ENCODE measurements around the gene TAGLN. TPM values are rescaled to one million over a fixed set of nuclear protein-coding genes. Genes with fewer than 3 reads are reported as not detected.

TAGLN gene
- total RNA-seq, 1 experiment from 2014 or later: 71.5 TPM

GRCh38 chr11:117218133-117218915 lies 19.2 kb downstream of the TAGLN start:
- no peak overlapping the region for H3K4me3 Mint-ChIP-seq
- DNase-seq (ENCODE audit: low spot score): no peak
- H3K27me3 Mint-ChIP-seq (ENCODE audit: low read depth): no peaks in the 10 kb centered on the region
- H3K4me1 Mint-ChIP-seq: peaks cover 3% of the 10 kb centered on the region; the same call in 1 of the 2 replicates
- TF ChIP-seq, protein P1, sequence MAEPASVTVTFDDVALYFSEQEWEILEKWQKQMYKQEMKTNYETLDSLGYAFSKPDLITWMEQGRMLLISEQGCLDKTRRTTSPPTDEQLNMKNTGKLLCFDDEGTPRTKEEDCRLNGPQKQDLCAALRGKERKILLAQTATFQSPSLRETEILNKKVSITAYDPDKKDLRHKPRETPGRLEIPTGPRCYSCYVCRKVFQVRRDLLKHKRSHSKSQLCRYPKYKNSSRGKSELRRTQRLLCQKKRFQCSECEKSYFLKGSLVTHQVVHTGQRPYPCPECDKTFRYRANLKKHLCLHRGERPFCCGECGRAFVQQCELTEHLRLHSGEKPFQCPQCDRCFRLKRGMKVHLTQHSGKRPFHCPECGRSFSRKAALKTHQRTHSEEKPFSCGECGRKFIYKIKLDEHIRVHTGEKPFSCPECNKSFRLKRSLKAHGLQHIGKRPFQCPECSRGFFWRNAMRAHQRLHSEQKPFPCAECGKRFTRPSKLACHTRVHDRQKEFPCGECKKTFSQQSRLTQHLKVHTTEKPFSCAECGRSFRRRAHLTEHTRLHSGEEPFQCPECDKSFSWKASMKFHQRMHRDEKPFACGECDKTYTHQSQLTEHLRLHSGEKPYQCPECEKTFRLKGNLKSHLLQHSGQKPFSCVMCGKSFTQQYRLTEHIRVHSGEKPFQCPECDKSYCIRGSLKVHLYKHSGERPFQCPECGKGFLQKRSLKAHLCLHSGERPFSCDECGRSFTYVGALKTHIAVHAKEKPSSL (CRISPR knock-in tag; conservative IDR thresholded peaks at IDR 0.05): no peak
- TF ChIP-seq, protein P2, sequence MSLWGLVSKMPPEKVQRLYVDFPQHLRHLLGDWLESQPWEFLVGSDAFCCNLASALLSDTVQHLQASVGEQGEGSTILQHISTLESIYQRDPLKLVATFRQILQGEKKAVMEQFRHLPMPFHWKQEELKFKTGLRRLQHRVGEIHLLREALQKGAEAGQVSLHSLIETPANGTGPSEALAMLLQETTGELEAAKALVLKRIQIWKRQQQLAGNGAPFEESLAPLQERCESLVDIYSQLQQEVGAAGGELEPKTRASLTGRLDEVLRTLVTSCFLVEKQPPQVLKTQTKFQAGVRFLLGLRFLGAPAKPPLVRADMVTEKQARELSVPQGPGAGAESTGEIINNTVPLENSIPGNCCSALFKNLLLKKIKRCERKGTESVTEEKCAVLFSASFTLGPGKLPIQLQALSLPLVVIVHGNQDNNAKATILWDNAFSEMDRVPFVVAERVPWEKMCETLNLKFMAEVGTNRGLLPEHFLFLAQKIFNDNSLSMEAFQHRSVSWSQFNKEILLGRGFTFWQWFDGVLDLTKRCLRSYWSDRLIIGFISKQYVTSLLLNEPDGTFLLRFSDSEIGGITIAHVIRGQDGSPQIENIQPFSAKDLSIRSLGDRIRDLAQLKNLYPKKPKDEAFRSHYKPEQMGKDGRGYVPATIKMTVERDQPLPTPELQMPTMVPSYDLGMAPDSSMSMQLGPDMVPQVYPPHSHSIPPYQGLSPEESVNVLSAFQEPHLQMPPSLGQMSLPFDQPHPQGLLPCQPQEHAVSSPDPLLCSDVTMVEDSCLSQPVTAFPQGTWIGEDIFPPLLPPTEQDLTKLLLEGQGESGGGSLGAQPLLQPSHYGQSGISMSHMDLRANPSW (CRISPR knock-in tag; conservative IDR thresholded peaks at IDR 0.05; ENCODE audit: low read depth): no peak
- no peak for TF ChIP-seq GTF2I (CRISPR knock-in tag; conservative IDR thresholded peaks at IDR 0.05)
- TF ChIP-seq, protein P3, sequence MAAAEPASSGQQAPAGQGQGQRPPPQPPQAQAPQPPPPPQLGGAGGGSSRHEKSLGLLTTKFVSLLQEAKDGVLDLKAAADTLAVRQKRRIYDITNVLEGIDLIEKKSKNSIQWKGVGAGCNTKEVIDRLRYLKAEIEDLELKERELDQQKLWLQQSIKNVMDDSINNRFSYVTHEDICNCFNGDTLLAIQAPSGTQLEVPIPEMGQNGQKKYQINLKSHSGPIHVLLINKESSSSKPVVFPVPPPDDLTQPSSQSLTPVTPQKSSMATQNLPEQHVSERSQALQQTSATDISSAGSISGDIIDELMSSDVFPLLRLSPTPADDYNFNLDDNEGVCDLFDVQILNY (CRISPR knock-in tag; IDR thresholded peaks at IDR 0.05): no peak
- TF ChIP-seq ZNF396 (CRISPR knock-in tag; IDR thresholded peaks at IDR 0.05; ENCODE audit: borderline replicate concordance): no peak
- no peak for TF ChIP-seq TEAD4 (CRISPR knock-in tag; IDR thresholded peaks at IDR 0.05)
- TF ChIP-seq RORB (CRISPR knock-in tag; IDR thresholded peaks at IDR 0.05): no peak
- TF ChIP-seq MXD4 (CRISPR knock-in tag; IDR thresholded peaks at IDR 0.05; ENCODE audit: borderline replicate concordance): no peak
- no peak for TF ChIP-seq ZMAT4 (CRISPR knock-in tag; IDR thresholded peaks at IDR 0.05)
- no peak for TF ChIP-seq NR1H2 (CRISPR knock-in tag; IDR thresholded peaks at IDR 0.05)
- H3K36me3 Mint-ChIP-seq: peaks cover 14% of the 10 kb centered on the region
- ChIA-PET POLR2A (no interaction called here), CTCF (no interaction called here)
- no peaks in the 10 kb centered on the region for H3K9me3 Mint-ChIP-seq
- ATAC-seq: no peak
- no peak overlapping the region for H3K27ac Mint-ChIP-seq

DNA sequence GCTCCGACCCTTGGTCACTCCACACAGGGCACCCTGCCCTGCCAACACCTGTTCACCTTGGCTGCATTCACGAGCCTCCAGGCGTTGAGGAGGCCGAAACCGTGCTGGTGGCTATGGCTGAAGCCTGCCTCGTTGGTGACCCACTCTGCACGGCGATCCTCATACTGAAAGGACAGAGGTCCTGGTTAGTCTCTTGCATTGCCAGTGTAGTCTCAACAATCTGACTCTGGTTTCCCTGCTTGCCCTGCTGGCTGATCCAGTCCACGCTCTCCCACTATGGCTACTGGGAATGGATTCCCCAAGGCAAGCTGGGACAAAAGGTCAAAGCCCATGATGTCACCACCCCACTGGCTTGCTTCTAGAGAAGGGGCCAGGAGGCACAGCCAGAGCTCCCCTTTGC lies 19.8 kb downstream of the TAGLN start:
- Mint-ChIP-seq H3K27me3 (ENCODE audit: low read depth) (no peaks in the 10 kb centered on the region), H3K27ac (no peak overlapping the region), H3K9me3 (no peaks in the 10 kb centered on the region), H3K36me3 (peaks cover 14% of the 10 kb centered on the region), H3K4me3 (no peak overlapping the region), H3K4me1 (peaks cover 3% of the 10 kb centered on the region; the same call in 1 of the 2 replicates)
- CTCF ChIA-PET: no interaction called here
- POLR2A ChIA-PET: no interaction called here
- ATAC-seq: no peak
- DNase-seq (ENCODE audit: low spot score): no peak
- TF ChIP-seq, protein P4, sequence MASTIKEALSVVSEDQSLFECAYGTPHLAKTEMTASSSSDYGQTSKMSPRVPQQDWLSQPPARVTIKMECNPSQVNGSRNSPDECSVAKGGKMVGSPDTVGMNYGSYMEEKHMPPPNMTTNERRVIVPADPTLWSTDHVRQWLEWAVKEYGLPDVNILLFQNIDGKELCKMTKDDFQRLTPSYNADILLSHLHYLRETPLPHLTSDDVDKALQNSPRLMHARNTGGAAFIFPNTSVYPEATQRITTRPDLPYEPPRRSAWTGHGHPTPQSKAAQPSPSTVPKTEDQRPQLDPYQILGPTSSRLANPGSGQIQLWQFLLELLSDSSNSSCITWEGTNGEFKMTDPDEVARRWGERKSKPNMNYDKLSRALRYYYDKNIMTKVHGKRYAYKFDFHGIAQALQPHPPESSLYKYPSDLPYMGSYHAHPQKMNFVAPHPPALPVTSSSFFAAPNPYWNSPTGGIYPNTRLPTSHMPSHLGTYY (CRISPR knock-in tag; IDR thresholded peaks at IDR 0.05): no peak
- TF ChIP-seq, protein P5, sequence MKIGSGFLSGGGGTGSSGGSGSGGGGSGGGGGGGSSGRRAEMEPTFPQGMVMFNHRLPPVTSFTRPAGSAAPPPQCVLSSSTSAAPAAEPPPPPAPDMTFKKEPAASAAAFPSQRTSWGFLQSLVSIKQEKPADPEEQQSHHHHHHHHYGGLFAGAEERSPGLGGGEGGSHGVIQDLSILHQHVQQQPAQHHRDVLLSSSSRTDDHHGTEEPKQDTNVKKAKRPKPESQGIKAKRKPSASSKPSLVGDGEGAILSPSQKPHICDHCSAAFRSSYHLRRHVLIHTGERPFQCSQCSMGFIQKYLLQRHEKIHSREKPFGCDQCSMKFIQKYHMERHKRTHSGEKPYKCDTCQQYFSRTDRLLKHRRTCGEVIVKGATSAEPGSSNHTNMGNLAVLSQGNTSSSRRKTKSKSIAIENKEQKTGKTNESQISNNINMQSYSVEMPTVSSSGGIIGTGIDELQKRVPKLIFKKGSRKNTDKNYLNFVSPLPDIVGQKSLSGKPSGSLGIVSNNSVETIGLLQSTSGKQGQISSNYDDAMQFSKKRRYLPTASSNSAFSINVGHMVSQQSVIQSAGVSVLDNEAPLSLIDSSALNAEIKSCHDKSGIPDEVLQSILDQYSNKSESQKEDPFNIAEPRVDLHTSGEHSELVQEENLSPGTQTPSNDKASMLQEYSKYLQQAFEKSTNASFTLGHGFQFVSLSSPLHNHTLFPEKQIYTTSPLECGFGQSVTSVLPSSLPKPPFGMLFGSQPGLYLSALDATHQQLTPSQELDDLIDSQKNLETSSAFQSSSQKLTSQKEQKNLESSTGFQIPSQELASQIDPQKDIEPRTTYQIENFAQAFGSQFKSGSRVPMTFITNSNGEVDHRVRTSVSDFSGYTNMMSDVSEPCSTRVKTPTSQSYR (CRISPR knock-in tag; IDR thresholded peaks at IDR 0.05): no peak
- TF ChIP-seq NR2C2 (CRISPR knock-in tag; IDR thresholded peaks at IDR 0.05) (no peak), MXD4 (CRISPR knock-in tag; IDR thresholded peaks at IDR 0.05; ENCODE audit: borderline replicate concordance) (no peak), ZNF232 (CRISPR knock-in tag; IDR thresholded peaks at IDR 0.05) (no peak), JAZF1 (CRISPR knock-in tag; IDR thresholded peaks at IDR 0.05) (no peak), ZNF138 (CRISPR knock-in tag; conservative IDR thresholded peaks at IDR 0.05) (no peak), EMX1 (CRISPR knock-in tag; IDR thresholded peaks at IDR 0.05) (no peak), ELF4 (CRISPR knock-in tag; IDR thresholded peaks at IDR 0.05; ENCODE audit: low read depth) (no peak), RORB (CRISPR knock-in tag; IDR thresholded peaks at IDR 0.05) (no peak), ZNF121 (CRISPR knock-in tag; IDR thresholded peaks at IDR 0.05) (no peak), FOXP4 (CRISPR knock-in tag; IDR thresholded peaks at IDR 0.05) (no peak), ZMAT4 (CRISPR knock-in tag; IDR thresholded peaks at IDR 0.05) (no peak)
- TF ChIP-seq, protein P3 (CRISPR knock-in tag; IDR thresholded peaks at IDR 0.05): no peak

All from WTC11 (cell line).